ENCODE measurements around the gene OTUD7B. TPM values are rescaled to one million over a fixed set of nuclear protein-coding genes. Genes with fewer than 3 reads are reported as not detected.

Gene OTUD7B
- total RNA-seq, 1 donor, result 15.1 TPM

DNA sequence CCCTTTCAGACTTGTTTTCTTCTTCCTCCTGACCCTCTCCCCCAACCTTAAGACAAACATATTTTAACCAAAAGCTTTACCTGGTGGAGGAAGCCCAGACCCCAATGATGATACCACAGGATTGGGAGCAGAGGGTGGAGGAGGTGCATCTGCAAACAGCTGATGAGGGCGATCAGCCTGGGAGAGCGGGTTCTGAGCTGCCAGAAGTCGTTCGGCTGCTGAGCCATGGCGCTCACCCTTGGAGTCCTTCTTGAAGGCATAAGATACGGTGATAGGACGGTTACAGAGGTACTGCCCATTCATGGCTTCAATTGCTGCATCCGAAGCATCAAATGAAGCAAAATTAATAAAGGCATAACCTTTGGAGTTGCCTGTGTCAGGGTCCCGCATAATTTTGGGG is 84.2 kb downstream of the OTUD7B start:
- TF ChIP-seq, protein P1, sequence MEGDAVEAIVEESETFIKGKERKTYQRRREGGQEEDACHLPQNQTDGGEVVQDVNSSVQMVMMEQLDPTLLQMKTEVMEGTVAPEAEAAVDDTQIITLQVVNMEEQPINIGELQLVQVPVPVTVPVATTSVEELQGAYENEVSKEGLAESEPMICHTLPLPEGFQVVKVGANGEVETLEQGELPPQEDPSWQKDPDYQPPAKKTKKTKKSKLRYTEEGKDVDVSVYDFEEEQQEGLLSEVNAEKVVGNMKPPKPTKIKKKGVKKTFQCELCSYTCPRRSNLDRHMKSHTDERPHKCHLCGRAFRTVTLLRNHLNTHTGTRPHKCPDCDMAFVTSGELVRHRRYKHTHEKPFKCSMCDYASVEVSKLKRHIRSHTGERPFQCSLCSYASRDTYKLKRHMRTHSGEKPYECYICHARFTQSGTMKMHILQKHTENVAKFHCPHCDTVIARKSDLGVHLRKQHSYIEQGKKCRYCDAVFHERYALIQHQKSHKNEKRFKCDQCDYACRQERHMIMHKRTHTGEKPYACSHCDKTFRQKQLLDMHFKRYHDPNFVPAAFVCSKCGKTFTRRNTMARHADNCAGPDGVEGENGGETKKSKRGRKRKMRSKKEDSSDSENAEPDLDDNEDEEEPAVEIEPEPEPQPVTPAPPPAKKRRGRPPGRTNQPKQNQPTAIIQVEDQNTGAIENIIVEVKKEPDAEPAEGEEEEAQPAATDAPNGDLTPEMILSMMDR (IDR thresholded peaks at IDR 0.05; ENCODE audit: insufficient read depth, low read depth, low read length), result no peak
- no peak for DNase-seq (ENCODE audit: low read depth)
- H3K4me3 ChIP-seq (ENCODE audit: low read depth, low read length), result peak overlapping the region; percentile 99

DNA sequence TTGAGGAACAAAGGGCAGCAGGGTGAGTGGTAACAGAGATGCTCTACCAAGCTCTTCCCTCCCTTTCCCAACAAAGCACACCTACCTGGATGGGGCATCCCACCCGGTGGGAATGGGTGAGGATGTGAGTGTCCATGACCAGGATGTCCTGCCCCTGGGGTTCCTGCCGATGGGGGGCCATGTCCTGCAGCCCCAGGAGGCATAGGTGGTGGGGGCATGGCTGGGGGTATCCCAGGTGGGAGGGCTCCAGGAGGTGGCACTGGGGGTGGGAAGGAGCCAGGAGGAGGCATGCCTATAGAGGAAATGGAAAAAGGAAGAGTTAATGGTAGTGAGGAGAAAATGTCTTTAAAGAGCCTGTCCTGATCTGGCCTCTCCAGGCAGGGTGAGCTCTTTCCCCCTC is 84.8 kb downstream of the OTUD7B start:
- no peak for DNase-seq (ENCODE audit: low read depth)
- TF ChIP-seq, protein P1 (IDR thresholded peaks at IDR 0.05; ENCODE audit: insufficient read depth, low read depth, low read length), result no peak
- H3K4me3 ChIP-seq (ENCODE audit: low read depth, low read length), result no peak overlapping the region

DNA sequence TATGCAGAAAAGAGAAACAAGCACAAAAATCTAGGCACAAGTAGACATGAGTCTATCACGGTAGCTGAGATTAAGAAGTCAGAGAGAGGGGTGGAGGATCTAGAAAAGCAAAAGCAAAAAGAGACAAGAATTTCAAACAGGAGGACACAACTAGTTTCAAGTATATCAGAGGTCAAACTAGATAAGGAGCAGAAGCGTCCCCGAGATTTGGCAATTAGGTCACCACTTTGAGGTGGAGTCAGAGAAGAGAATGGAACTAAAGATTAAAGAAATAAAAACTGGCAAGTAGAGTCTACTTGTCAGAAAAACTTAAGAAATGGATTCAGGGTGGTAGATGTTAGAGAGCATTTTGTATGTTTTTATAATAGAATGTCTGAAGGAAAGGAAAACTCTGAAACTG is 85.2 kb downstream of the OTUD7B start:
- no peak overlapping the region for H3K4me3 ChIP-seq (ENCODE audit: low read depth, low read length)
- no peak for DNase-seq (ENCODE audit: low read depth)
- TF ChIP-seq, protein P1 (IDR thresholded peaks at IDR 0.05; ENCODE audit: insufficient read depth, low read depth, low read length), result no peak

DNA sequence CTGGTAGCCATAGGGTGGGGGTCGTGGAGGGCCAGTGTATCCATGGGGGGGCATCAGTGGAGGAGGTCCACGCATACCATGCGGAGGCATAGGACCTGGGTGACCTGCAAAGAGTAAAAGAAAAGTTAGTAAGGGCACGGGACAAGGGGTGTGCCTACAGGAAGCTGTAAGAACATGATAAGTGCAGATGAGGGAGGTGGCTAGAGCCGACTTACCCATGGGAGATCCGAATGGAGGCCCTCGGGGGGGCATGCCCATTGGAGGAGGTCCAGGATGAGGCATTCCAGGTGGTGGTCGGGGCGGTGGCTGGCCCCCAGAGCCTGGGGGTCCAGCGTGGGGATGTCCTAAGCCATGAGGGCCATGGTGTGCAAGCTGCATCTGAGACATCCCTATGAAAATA is 86.9 kb downstream of the OTUD7B start:
- no peak for DNase-seq (ENCODE audit: low read depth)
- H3K4me3 ChIP-seq (ENCODE audit: low read depth, low read length), result no peak overlapping the region
- TF ChIP-seq, protein P1 (IDR thresholded peaks at IDR 0.05; ENCODE audit: insufficient read depth, low read depth, low read length), result no peak

DNA sequence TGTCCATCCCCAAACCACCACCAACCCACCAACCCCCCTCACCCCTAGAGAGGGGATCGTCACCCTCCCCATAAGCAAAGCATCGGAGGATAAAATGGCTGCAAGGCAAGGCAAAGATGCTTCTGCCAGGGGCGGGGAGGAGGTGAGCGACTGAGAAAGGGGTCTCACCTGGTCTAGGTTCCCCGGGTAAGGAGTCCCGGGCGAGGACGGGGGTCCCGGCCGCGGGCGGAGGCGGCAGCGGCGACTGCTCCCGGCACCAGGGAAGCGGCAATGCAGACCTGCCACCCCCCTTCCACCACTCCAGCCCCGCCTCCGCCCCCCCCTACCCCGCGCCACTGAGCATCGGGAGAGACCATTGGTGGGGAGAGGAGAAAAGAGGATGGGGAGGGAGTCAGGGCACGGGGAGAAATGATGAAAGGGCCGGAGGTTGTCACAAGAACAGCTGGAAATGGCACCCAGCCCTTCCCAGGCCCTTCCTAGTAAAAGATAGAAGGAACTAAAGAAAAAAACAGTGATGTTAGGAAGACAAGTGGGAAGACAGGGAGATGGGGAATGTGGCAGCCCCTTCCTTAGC is 92.9 kb downstream of the OTUD7B start, which contains the start of gene SV2A:
SV2A (minus strand) TSS at position 274 of the 574 bp plus-strand sequence. CDS start 4,004 bp downstream, outside the sequence.
- H3K4me3 ChIP-seq (ENCODE audit: low read depth, low read length), result peak within 1 kb of the TSS; percentile 87
- TF ChIP-seq, protein P1 (IDR thresholded peaks at IDR 0.05; ENCODE audit: insufficient read depth, low read depth, low read length), result no peak
- peak; percentile 81 for DNase-seq (ENCODE audit: low read depth)

DNA sequence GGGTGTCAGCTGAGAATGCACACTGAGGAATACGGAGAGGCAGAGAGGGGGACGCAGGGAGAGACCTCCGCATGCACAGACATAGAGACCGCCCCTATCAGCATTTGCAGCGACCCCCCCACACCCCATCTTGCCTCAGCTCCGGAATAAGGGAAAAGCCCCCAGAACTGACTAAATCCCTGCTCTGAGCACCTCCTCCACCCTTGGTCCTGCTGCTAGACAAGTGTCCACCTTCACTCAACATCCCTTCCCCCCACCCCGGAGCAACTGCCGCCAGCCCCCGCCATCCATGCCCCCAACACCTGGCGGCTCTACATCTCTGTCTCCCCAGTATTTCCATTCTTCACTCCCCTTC is 93.7 kb downstream of the OTUD7B start:
- TF ChIP-seq, protein P1 (IDR thresholded peaks at IDR 0.05; ENCODE audit: insufficient read depth, low read depth, low read length), result no peak
- H3K4me3 ChIP-seq (ENCODE audit: low read depth, low read length), result peak overlapping the region; percentile 87
- no peak for DNase-seq (ENCODE audit: low read depth)
